Esophagus squamous epithelium (tissue), 5 donors: ENCODE data around the gene EIF3D. TPM values are rescaled to one million over a fixed set of nuclear protein-coding genes. Genes with fewer than 3 reads are reported as not detected.

Experiments used
- DNase-seq: peaks from one replicate; lab custom pipeline; 2025; lab: John Stamatoyannopoulos, UW
- H3K27ac ChIP-seq, 4 donors: fragments of 200-600 bp; sonication (generic); one replicate each; pipeline ENCODE4 v1.5.1; 2016 to 2019; ENCODE audit warnings: mild to moderate bottlenecking in 1 of 4
- H3K27me3 ChIP-seq, 4 donors: fragments of 200-600 bp; sonication (generic); 1 replicate in 3 of 4; 2 replicates in 1 of 4; pipeline versions ENCODE4 v1.5.1 to v1.6.0; 2017 to 2021; ENCODE audit warnings: antibody characterized with exemption in 1 of 4
- H3K36me3 ChIP-seq, 3 donors: fragments of 200-600 bp; sonication (generic); one replicate each; pipeline ENCODE4 v1.5.1; 2016 to 2019
- H3K4me1 ChIP-seq, 3 donors: fragments of 200-600 bp; sonication (generic); one replicate each; pipeline ENCODE4 v1.5.1; 2017 to 2019
- H3K4me3 ChIP-seq, 4 donors: fragments of 200-600 bp; sonication (generic); 1 replicate in 3 of 4; 2 replicates in 1 of 4; pipeline ENCODE4 v1.5.1; 2016 to 2019; ENCODE audit warnings: mild to moderate bottlenecking in 2 of 4, moderate library complexity in 1 of 4
- H3K9me3 ChIP-seq, 3 donors: fragments of 200-600 bp; sonication (generic); one replicate each; pipeline ENCODE4 v1.5.1; 2016 to 2019
- CTCF ChIP-seq, 6 experiments: fragments of 450-650 bp in 4 of 6; fragments of 200-600 bp in 2 of 6; sonication (generic) in 2 of 6; IDR thresholded peaks; one replicate each; pipeline ENCODE4 v1.5.1; 2016 to 2019; ENCODE audit warnings: antibody characterized with exemption in 6 of 6, mild to moderate bottlenecking in 4 of 6, moderate library complexity in 4 of 6
- POLR2A ChIP-seq, 4 donors: fragments of 450-650 bp; IDR thresholded peaks; one replicate each; pipeline ENCODE4 v1.6.1; 2017; ENCODE audit warnings: antibody characterized with exemption in 4 of 4, mild to moderate bottlenecking in 4 of 4, moderate library complexity in 3 of 4
- WGBS, 2 donors: methylation state at CpG; one replicate each; pipeline ENCODE4 v1.1.5; 2018; 5-methylcytosine and 5-hydroxymethylcytosine counted together
- intact Hi-C: fragments of 100-400 bp; cut with DNase I; formaldehyde crosslinking; loops from one replicate; pipeline ENCODE4 v1.15.0; 2022
- total RNA-seq, 4 donors: library from RNA; depleted of rRNA; stranded (reverse); fragments of >200 nt; gene quantifications; one replicate each; pipeline ENCODE4 v1.1.0, GENCODE V29; 2016
- donor health status: DM: yes; HTN: yes; CAD: no.

The EIF3D gene
- total RNA-seq, 4 donors from 2014 or later = 250 to 385 (median 268) TPM

DNA sequence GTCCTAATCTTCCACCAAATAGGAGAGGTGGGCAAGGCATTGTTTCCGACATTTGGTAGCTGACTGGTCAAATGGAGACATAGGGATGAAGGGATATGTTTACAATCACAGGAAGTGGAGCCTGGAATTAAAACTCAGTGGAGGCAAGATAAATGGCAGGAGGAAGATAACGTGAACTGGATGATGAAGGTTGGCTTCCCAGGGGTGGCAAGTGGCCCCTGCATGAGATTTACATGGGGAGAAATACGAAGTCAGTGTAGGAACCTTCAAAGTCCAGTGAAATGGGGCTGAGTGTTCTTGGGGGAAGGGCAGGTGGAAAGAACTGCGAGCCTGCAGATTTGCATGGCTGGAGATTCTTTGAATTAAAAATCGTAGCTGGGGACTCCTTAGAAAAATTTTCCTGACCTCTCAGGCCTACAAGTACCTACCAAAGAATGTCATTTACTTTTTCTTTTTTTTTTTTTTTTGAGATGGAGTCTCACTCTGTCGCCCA lies 21.4 kb downstream of the EIF3D start:
- 89% methylated on average over 6 of the region's 6 CpGs for WGBS, 2 donors
- peaks cover 37 to 74% (median 42%) of the 10 kb centered on the region in 3 donors for H3K4me1 ChIP-seq
- H3K9me3 ChIP-seq = no peaks in the 10 kb centered on the region
- peak overlapping the region in 3 of 4 donors; percentile 49 to 66 (median 57) for H3K4me3 ChIP-seq
- H3K36me3 ChIP-seq = peaks cover 5 to 34% (median 16%) of the 10 kb centered on the region in 3 donors
- H3K27ac ChIP-seq = peak overlapping the region; percentile 66 to 90 (median 86)
- H3K27me3 ChIP-seq = no peaks in the 10 kb centered on the region
- no peak for DNase-seq
- TF ChIP-seq CTCF (IDR thresholded peaks at IDR 0.05) = no peak
- TF ChIP-seq POLR2A (IDR thresholded peaks at IDR 0.05) = no peak
- intact Hi-C loops = no loop called here

DNA sequence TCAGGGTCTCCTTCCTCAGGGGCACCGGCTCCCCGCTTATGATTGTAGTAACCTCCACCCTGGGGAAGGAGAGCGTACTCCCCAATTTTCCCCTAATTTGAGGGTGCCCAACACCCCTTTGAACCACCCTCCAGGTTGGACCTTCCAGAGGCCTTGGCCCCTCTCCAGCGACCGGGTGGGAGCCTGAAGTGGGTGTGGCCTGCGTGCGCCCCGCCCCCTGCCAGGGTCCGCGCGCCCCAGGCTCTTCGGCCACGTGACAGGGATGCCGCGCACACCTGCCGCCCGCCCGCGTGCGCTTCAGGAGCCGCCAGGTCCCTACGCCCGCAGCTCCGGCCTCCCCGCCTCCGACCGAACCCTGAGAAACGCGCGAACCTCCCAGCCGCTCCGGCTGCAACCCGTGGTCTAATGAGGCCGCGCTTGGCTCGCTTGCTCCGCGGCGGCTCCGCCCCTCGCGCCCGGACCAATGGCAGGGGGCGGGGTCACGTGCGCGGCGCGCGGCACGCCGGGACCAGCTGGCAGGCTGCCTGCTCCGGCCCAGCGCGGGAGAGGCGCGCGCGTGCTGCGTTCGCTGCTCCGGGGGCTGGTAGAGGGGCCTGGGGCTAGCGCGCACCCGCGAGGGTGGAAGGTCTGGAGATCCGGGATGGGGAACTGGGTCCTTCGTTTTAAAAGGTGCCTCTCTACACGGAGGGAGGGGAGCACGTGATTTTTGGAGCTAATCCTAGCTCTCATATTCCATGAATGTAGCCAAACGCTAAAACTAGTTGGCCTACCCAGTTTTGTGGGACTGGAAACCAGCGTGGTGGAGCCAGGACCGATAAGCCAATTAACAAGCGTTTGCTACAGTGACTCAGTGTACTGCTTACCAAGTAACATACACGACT lies 22.1 kb downstream of the EIF3D start, which contains the start of gene FOXRED2:
FOXRED2 (minus strand) TSS at position 404 of the 881 bp plus-strand sequence. CDS start 618 bp downstream, outside the sequence.
- peak within 1 kb of the TSS; percentile 45 to 66 (median 53) for H3K4me3 ChIP-seq
- peaks cover 0 to 27% (median 9%) of the 10 kb centered on the region in 3 donors for H3K36me3 ChIP-seq
- H3K27ac ChIP-seq = peak within 1 kb of the TSS; percentile 66 to 90 (median 86)
- 10% methylated on average over 7 to 28 of the region's 75 CpGs for WGBS, 2 donors
- no peaks in the 10 kb centered on the region for H3K27me3 ChIP-seq
- TF ChIP-seq POLR2A (IDR thresholded peaks at IDR 0.05) (peak in 3 of 4 donors; percentile 39 to 83 (median 77)), CTCF (IDR thresholded peaks at IDR 0.05) (peak in 1 of 6 experiments; percentile 7)
- no peaks in the 10 kb centered on the region for H3K9me3 ChIP-seq
- peaks cover 34 to 68% (median 40%) of the 10 kb centered on the region in 3 donors for H3K4me1 ChIP-seq
- intact Hi-C loops = no loop called here
- peak; percentile 39 for DNase-seq

GRCh38 chr22:36505998-36506635 lies 22.8 kb downstream of the EIF3D start:
- peaks cover 0 to 21% (median 3%) of the 10 kb centered on the region in 3 donors for H3K36me3 ChIP-seq
- H3K27me3 ChIP-seq = no peaks in the 10 kb centered on the region
- no peak for TF ChIP-seq POLR2A (IDR thresholded peaks at IDR 0.05)
- no peak for TF ChIP-seq CTCF (IDR thresholded peaks at IDR 0.05)
- peak overlapping the region in 3 of 4 donors; percentile 49 to 66 (median 57) for H3K4me3 ChIP-seq
- no peak for DNase-seq
- peaks cover 32 to 60% (median 33%) of the 10 kb centered on the region in 3 donors for H3K4me1 ChIP-seq
- H3K9me3 ChIP-seq = no peaks in the 10 kb centered on the region
- intact Hi-C loops = no loop called here
- H3K27ac ChIP-seq = peak overlapping the region; percentile 66 to 90 (median 86)
- 93 to 97% methylated on average over 25 to 38 of the region's 60 CpGs for WGBS, 2 donors

DNA sequence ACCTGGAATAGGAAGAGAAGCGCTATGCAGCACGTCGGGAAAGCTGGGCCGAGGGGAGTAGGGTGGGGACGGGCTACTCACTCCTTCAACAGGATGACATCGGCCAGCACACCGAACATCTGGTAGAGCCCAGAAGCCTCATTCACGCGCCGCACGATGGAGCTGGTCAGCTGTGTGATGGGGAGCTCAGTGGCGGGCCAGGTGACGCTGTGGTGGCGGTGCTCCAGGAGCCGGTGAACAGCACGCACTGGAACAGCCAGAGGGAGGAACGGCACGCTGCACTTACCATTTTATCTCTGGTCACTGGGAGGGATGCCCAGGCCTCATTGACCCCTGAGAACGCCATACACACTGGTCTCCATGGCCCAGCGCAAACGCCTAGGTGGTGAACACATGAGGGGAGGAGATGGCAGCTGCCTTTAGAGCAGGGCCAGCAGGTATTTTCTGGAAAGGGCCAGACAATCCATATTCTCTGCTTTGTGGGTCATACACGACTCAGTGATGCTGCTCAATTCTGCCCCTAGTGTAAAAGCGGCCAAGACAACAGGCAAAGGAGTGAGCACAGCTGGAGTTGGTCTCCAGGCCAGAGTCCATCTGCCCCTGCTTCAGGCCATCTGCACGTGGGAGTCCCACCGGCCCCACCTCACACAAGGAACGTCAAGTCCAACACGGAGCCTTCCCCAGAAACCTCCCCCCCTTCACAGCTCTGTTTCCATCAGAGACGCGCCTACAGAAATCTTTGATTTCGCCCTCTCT lies 30.9 kb downstream of the EIF3D start:
- no peak for DNase-seq
- TF ChIP-seq POLR2A (IDR thresholded peaks at IDR 0.05) = no peak
- no peak for TF ChIP-seq CTCF (IDR thresholded peaks at IDR 0.05)
- Histone ChIP-seq H3K9me3 (no peaks in the 10 kb centered on the region), H3K36me3 (peaks cover 0 to 67% (median 3%) of the 10 kb centered on the region in 3 donors), H3K27ac (no peak overlapping the region), H3K27me3 (no peaks in the 10 kb centered on the region), H3K4me1 (no peaks in the 10 kb centered on the region), H3K4me3 (no peak overlapping the region)
- intact Hi-C loops = no loop called here
- 84 to 88% methylated on average over 17 of the region's 30 CpGs for WGBS, 2 donors
